ENCODE results near the gene CUX1. TPM values are rescaled to one million over a fixed set of nuclear protein-coding genes. Genes with fewer than 3 reads are reported as not detected.

CUX1 gene
- total and polyA plus RNA-seq, 10 of the 15 experiments (the other 5 are each of a cell fraction or from before 2014, with no cell fraction given) = 6.1 to 48.6 (median 25.9) TPM

DNA sequence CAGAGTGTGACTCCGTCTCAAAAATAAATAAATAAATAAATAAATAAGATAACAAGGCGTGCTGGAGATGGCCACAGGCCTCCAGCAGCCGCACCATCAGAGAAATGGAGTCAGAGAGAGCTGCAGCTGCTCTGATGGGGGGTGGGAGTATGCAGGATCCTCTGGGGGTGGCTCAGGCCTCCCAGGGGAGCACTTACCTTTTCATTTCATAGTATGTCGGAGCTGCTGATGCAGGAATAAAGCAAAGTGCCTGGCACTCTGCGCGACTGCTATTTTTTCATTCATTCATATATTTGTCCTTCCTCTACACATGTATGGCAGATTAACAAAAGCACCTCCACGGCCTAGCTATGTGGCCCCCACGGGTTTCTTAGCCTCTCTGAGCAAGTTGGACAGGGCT is 175.9 kb downstream of the CUX1 start:
- Histone ChIP-seq H4K20me1 (ENCODE audit: control insufficient read depth, insufficient read depth) (no peaks in the 10 kb centered on the region), H2AFZ (ENCODE audit: control insufficient read depth, low read depth, low read length) (no peak overlapping the region), H3K36me3 (ENCODE audit: control insufficient read depth in 2 of 2, insufficient read depth in 2 of 2, low read length in 1 of 2) (peaks cover 0 to 2% of the 10 kb centered on the region in 2 experiments; a peak in 3 of 4 replicates), H3K27me3 (replicated peaks in 1 of 2; ENCODE audit: control insufficient read depth in 2 of 2, insufficient read depth in 2 of 2, low read length in 1 of 2) (no peaks in the 10 kb centered on the region), H3K4me1 (ENCODE audit: control insufficient read depth, insufficient read depth, low read length) (peaks cover 56% of the 10 kb centered on the region), H3K9ac (ENCODE audit: control insufficient read depth, insufficient read depth, low read length) (no peak overlapping the region), H3K27ac (ENCODE audit: control insufficient read depth, insufficient read depth) (no peak overlapping the region), H3K9me3 (replicated peaks; ENCODE audit: control insufficient read depth, insufficient read depth, low read length) (no peaks in the 10 kb centered on the region), H3K79me2 (ENCODE audit: control insufficient read depth, insufficient read depth, low read length) (peaks cover 12% of the 10 kb centered on the region), H3K4me3 (no peak overlapping the region), H3K4me2 (ENCODE audit: control insufficient read depth, insufficient read depth) (no peak overlapping the region)
- intact Hi-C loops (cut with micrococcal nuclease; ENCODE audit: unreplicated experiment) = loop anchor here (5.0 kb wide), 2 partner anchors 39 to 54 kb away; no protein-coding TSS in a partner anchor
- POLR2A ChIA-PET = no interaction called here
- ATAC-seq (no peak), DNase-seq (ENCODE audit: low read depth, low spot score) (no peak), FAIRE-seq (no peak)
- WGBS (ENCODE audit: insufficient coverage, insufficient replicate concordance, low lambda C conversion rate, missing lambda C conversion rate) = 97% methylated on average over 8 of the region's 8 CpGs
- RAD21 ChIA-PET (ENCODE audit: unreplicated experiment) = interaction anchor here (4.9 to 5.8 kb wide), 2 partner anchors 12 to 136 kb away, joined by 36 to 46 read pairs; no protein-coding TSS in a partner anchor
- TF ChIP-seq, protein P1, sequence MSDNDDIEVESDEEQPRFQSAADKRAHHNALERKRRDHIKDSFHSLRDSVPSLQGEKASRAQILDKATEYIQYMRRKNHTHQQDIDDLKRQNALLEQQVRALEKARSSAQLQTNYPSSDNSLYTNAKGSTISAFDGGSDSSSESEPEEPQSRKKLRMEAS (IDR thresholded peaks at IDR 0.05; ENCODE audit: low read depth, low read length) = no peak
- TF ChIP-seq ZBED1 (IDR thresholded peaks at IDR 0.05; ENCODE audit: borderline replicate concordance) (no peak), PML (IDR thresholded peaks at IDR 0.05; ENCODE audit: low read length) (no peak), IRF3 (IDR thresholded peaks at IDR 0.05) (no peak), MTA3 (IDR thresholded peaks at IDR 0.05; ENCODE audit: borderline replicate concordance, low read length) (no peak), HDAC6 (IDR thresholded peaks at IDR 0.05; ENCODE audit: unreplicated experiment) (no peak), BRCA1 (IDR thresholded peaks at IDR 0.05; ENCODE audit: low read depth, low read length) (no peak), ATF7 (IDR thresholded peaks at IDR 0.05; ENCODE audit: low read depth) (no peak), GATAD2B (conservative IDR thresholded peaks at IDR 0.05; ENCODE audit: low read depth) (no peak)
- TF ChIP-seq, protein P2, sequence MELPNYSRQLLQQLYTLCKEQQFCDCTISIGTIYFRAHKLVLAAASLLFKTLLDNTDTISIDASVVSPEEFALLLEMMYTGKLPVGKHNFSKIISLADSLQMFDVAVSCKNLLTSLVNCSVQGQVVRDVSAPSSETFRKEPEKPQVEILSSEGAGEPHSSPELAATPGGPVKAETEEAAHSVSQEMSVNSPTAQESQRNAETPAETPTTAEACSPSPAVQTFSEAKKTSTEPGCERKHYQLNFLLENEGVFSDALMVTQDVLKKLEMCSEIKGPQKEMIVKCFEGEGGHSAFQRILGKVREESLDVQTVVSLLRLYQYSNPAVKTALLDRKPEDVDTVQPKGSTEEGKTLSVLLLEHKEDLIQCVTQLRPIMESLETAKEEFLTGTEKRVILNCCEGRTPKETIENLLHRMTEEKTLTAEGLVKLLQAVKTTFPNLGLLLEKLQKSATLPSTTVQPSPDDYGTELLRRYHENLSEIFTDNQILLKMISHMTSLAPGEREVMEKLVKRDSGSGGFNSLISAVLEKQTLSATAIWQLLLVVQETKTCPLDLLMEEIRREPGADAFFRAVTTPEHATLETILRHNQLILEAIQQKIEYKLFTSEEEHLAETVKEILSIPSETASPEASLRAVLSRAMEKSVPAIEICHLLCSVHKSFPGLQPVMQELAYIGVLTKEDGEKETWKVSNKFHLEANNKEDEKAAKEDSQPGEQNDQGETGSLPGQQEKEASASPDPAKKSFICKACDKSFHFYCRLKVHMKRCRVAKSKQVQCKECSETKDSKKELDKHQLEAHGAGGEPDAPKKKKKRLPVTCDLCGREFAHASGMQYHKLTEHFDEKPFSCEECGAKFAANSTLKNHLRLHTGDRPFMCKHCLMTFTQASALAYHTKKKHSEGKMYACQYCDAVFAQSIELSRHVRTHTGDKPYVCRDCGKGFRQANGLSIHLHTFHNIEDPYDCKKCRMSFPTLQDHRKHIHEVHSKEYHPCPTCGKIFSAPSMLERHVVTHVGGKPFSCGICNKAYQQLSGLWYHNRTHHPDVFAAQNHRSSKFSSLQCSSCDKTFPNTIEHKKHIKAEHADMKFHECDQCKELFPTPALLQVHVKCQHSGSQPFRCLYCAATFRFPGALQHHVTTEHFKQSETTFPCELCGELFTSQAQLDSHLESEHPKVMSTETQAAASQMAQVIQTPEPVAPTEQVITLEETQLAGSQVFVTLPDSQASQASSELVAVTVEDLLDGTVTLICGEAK (IDR thresholded peaks at IDR 0.05; ENCODE audit: borderline replicate concordance) = no peak
- no TSS peak for BruUV-seq (replicated peaks)
- CTCF ChIA-PET = no interaction called here
- SMC1A ChIA-PET (ENCODE audit: uncharacterized antibody, unreplicated experiment) = interaction anchor here (1.1 to 4.1 kb wide), 3 partner anchors 9 to 55 kb away, joined by 3 to 22 read pairs (median 20); no protein-coding TSS in a partner anchor
- in situ Hi-C loops (cut with MboI) = no loop called here
